TTC549 (cell line): ENCODE measurements around the gene MIER2.

Experiments
- FAIRE-seq: peaks from 2 replicates; lab custom pipeline; 2012; peaks lifted over from hg19 to GRCh38; lab: Jason Lieb, UNC

Gene MIER2

GRCh38 chr19:306151-306900 lies 38.3 kb downstream of the MIER2 start:
- no peak for FAIRE-seq

DNA sequence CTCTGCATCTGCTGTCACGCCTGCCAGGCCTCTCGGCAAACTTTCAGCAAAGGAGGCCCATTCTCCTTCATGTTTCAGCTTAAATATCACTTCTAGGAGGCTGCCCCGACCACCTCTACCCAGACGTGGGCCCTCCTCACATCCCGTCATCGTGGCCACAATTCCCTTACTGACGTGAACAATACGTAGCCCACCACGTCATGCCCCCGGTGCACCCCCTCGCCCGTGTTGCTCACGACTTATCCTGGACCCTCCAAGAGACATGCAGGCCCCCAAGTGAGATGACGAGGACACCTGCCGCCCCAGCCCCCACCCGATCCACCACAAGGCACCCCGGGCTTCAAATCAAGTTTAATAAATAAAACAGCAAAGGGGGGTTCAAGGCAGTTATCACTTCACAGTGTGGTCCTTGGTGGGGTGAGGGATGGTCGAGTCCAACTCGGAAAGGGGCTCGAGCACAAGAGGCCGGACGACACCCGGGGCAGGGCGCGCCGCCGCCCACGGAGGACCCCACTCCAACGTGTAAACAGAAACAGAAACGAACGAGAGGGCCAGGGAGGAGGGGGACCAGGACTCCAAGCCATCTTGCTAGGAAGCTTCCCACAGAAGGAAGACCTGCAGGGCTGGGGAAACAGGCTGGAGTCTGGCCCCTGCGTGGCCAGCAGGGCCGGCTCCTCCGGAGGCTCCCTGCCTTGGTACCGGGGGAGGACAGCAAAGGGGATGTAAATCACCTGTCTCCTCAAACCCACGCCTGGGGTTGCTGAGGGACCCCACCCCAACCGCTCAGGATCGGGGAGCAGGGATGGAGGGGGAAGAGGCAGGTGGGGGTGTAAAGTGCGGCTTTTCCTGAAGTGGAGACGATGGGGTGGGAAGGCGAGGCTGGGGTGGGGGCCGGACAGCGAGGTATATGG lies 39.1 kb downstream of the MIER2 start:
- no peak for FAIRE-seq

DNA sequence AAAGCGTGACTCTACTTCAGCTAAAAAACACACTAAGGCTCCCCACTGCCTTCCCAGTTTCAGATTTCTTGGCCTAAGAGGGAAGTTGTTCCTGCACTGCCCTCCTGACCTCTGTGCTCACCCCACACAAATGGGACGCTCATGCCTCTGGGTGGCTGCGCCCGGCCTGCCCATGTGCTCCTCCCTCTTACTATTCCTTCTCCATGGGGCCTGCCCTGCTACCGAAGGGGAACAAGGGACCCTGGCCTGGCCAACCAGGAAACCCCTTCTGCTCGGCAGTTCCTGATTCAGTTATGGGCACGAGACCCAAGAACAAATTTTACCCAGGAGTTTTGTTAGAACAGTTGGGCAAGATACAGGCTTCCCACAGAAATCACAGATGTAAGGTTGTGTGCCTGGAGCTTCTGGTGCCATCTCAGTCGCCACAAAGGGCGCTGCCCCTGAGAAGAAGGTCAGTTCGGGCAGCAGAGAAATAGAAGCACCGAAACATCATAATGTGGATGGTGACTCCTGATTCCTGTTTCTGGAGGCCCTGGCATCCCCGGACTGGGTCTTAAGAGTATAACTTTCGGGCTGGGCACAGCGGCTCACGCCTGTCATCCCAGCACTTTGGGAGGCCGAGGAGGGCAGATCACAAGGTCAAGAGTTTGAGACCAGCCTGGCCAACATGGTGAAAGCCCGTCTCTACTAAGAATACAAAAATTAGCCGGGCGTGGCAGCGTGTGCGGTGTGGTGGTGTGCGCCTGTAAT lies 47.9 kb downstream of the MIER2 start:
- no peak for FAIRE-seq

GRCh38 chr19:295687-296370 lies 48.8 kb downstream of the MIER2 start:
- FAIRE-seq, result no peak

DNA sequence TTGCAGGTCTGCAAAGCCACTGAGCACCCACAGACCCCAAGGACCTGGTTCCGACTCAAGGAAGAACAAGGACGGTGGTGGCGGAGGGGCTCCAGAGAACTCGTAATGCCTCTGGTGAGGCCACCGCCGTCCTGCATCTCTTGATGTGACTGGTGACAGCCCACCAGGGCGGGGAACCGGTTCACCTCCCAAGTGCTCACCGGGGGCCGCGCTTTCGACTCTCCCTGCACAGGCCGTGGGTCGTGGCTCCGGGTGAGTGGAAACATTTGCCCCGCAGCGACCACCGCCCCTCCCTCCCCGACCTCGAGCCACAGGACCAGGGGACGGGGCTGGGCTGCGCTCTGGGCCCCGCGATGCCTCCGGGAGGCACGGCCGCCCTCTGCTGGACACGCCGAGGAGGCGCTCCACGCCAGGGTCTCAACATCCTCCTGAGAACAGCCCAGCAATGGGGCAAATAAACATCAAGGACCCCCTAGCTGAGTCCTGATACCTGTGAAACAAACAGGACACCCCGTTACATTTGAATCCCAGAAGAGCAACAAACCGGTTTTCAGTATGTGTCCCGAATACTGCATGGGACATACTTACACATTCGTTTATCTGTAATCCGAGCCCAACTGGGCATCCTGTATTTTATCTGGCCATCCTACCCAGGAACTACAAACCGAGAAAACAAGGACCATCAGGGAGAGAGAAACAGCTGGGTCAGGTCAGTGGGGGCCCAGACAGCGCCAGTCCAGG lies 49.5 kb downstream of the MIER2 start:
- no peak for FAIRE-seq

DNA sequence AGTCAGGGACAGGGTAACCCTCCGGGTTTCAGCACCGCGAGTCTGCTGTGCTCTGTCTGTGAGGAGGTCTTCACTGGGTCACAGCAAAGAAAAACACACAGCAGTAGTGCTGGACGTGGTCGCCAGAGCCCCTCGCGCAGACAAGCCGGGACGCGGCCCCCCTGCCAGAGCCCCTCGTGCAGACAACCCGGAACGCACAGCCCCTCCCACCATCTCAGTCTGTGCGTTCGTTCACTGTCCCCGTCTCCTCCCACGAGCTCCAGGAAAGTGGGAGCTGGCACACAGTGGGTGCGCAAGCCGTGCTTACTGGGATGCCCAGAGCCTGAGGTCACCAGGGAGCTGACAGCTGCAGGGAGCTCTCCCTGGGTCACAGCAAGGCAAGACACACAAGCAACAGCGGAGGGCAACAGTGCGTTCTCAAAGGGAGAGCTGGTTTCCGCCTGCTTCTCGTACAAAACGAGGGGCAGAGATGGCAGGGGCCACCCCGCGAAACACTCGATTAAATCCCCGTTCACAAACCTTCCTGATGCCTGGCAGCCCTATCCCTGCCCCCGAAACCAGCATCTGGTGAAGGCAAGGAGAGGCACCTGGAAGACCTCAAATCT lies 50.2 kb downstream of the MIER2 start:
- no peak for FAIRE-seq

GRCh38 chr19:293436-294110 lies 51.0 kb downstream of the MIER2 start:
- no peak for FAIRE-seq

DNA sequence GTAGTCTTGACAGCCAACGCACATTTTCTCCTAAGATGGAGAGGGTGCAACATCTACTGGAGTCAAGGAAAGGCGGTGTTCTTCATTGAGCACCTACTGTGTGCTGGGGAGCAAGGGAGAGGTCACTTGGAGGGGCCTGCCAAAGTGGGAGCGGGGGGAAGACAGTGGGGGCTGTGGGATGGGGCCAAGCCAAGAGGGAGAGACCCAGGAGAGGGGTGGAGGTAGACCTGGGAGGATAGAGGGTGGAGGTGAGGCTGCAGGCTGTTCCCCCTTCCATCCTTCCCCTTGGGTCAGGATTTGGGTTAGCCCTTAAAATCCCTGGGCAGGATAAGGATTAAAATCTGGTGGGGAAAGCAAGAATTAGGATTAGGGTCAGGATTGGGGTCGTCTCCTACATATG lies 51.6 kb downstream of the MIER2 start:
- FAIRE-seq, result no peak

- no peak for FAIRE-seq
Observed at GRCh38 chr19:292281-292884, 52.2 kb downstream of the MIER2 start.

- no peak for FAIRE-seq
Observed at GRCh38 chr19:291561-292280, 52.9 kb downstream of the MIER2 start.

DNA sequence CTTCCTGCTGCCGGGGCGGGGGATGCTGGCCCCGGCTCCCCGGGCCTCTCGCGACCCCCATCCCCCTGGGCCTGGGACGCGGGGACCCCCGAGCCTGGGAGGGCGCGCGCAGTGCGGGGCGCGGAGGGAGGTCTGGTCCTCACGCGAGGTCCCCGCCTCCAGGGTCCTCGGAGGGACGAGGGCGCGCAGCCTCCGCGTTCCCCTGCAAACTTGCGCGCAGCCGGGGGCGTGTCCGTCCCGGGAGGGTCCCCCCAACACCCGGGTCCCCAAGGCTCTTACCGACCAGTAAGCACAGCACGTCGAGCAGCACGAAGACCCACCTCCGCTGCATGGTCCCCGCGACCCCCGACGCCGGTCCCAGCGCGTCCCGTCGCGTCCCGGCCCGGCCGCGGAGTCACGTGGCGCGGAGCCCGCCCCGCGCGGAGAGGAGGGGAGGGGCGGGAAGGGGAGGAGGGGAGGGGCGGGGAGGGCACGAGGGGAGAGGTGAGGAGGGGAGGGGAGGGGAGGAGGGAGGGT lies 53.5 kb downstream of the MIER2 start, which contains the start of gene PLPP2:
PLPP2 (minus strand) TSS at position 398 of the 516 bp plus-strand sequence; CDS start at position 331, 67 bp downstream.
- FAIRE-seq, result no peak

GRCh38 chr19:290372-291005 lies 54.1 kb downstream of the MIER2 start:
- no peak for FAIRE-seq

DNA sequence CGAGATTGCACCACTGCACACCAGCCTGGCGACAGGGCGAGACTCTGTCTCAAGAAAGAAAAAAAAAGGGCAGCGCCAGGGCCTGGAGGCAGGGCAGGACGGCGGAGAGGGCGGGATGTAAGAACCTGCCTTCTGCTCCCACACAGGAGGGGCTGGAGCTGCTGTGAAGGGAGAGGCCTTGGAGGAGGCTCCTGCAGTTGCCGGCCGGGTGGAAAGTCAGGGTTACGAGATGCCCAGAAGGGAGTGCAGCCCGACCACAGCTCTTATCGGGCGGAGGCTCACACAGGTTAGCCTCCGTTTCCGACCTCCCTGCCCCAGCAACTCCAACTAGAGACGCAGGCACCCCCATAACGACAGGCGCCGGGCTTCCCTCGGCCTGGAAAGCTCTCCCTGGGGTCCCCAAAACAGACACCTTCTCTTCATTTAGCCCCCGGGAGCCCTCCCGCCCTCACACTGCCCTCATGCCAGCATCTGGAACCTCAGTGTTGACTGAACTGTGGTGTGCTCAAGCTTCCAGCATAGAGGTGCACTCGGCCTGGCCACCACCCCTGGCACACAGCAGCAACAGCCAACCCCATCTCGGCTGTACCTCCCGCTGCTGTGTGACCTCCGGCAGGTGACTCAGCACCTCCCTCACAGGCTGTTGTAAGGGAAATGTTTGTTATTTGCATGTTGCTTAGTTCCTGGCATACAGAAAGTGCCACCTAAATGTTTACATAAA lies 54.8 kb downstream of the MIER2 start:
- no peak for FAIRE-seq

DNA sequence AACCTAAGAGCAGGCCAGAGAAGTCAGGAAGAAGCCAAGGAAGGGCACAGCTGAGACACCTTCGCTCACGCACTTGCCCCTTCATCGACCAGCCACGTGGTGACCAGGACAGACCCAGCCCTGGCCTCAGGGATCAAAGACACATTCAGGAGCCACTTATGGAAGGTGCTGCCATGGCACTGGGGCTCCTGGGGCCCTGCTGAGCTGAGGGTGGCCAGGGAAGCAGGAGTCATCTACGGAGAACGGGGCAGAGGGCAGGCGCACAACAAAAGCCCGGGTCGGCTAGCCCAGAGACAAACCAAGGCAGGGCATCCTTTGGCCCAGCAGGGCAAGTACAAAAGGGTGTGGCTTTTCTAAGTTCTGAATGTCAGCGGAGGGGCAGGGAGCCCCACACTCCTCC lies 55.7 kb downstream of the MIER2 start:
- FAIRE-seq, result no peak

DNA sequence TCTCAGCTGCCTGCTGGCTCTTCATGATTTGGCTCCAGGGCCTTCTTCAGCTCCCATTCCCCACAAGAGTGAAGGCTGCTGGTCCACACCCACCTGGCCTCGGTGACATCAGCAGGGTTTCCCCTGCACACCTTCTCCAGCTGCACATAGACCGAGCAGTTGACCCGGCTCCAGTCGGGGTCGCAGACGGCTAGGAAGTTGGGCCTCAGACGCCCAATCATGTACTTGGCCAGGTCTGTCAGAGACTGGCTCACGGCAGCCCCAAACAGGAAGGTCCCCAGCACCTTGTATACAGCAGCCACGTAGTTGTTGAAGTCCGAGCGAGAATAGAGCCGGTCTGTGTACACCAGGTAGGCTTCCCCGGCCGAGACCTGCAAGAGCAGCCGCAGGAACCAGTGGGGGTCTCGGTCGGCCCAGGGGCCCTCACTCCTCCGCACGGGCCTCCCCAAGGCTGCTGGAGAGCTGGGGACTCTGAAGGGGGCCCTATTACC lies 57.2 kb downstream of the MIER2 start:
- FAIRE-seq, result no peak

DNA sequence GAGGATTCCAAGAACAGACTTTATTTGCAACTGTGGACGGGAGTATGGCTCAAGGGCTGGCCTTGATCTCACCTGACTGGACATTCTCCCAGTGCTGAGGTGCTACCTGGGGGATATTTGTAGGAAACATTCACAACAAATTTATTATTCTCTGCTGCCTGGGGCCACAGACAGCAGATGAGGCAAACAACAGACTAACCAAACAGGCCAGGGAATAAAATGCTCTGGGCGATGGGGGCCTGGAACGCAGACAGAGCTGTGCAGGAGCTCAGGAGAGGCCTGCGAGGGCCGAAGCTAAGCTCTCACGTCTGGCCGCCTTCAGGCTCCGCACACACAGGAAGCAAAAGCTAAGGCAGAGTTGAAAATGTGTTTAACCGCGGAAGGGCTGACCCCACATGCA lies 61.2 kb downstream of the MIER2 start:
- FAIRE-seq, result no peak

DNA sequence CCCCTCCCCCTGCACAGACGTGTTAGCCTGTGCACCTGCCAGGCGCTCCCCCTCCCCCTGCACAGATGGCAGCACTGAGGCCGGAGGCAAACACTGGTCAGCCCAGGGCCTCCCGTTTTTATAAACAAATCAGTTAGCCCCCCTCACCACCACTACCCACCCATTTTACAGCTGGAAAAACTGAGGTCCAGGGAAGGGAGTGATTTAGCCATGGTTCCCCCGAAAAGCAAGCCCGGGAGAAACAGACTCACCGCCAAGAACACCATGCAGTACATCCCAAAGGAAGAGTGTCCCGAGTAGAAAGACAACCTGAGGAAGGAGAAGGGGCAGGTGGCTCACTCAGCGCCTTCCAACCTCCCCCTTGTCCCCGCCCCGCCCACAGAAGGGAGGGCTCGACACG lies 62.1 kb downstream of the MIER2 start:
- FAIRE-seq, result no peak

DNA sequence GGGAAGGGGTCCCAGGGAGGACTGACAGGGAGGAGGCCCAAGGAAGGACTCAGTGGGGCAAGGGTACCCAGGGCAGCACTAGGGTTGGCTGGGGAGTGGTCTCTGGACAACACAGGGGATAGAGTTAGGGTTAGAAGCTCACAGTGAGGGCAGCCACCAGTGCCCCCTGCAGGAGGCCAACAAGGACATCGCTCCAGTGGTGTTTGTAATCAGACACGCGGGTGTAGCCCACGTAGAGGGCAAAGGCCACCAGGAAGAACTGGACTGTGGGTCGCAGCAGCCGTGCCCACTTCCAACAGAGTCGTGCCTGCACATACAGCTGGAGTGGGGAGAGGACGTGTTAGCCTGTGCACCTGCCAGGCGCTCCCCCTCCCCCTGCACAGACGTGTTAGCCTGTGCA lies 62.6 kb downstream of the MIER2 start:
- FAIRE-seq, result no peak
